ENCODE results near the gene ANTXRL. TPM values are rescaled to one million over a fixed set of nuclear protein-coding genes. Genes with fewer than 3 reads are reported as not detected.
"Not testable (repeated sequence)": the region's sequence is repeated elsewhere in the genome, so short reads cannot be mapped to it uniquely, and the experiment has no call there.

ANTXRL gene
- total RNA-seq, result not detected in 2 replicates

DNA sequence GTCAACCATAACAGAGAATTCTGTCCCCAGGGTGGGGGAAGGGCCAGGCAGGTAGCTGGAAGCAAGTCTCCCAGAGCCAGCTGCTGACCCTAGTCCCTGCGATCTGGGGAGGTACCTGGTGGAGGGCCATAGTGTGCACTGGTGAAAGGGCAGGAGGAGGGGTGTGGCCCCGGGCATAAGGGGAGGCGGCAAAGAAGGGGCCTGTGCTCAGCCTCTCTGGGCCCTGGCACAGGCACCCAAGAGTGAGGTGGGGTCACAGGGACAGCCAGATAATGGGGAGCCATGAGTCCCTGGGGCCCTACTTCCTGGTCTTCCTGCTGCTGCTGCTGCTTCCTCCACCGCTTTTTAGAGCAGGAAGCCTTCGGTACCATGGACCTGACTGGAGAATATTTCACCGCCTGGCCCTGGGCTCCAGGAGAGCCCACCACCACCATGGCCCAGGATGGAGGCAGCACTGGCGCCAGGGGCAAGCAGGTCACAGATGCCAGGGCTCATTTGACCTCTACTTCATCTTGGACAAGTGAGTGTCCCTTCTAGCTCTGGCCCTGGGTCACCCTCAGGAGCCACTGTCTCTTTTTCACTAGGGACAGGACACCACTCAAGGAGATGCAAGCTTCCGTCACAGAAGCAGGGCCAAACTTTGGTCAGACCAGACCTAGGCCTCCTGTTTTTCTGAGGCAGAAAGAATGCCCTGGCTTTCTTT lies at the start of gene ANTXRL:
ANTXRL (plus strand) TSS at position 7 of the 703 bp plus-strand sequence; CDS start at position 273, 266 bp downstream.
- Mint-ChIP-seq H3K27me3 (ENCODE audit: low read depth) (peaks cover 6% of the 10 kb centered on the region), H3K4me3 (ENCODE audit: low read depth) (peak within 1 kb of the TSS; percentile 37)
- intact Hi-C loops (cut with micrococcal nuclease), result no loop called here

DNA sequence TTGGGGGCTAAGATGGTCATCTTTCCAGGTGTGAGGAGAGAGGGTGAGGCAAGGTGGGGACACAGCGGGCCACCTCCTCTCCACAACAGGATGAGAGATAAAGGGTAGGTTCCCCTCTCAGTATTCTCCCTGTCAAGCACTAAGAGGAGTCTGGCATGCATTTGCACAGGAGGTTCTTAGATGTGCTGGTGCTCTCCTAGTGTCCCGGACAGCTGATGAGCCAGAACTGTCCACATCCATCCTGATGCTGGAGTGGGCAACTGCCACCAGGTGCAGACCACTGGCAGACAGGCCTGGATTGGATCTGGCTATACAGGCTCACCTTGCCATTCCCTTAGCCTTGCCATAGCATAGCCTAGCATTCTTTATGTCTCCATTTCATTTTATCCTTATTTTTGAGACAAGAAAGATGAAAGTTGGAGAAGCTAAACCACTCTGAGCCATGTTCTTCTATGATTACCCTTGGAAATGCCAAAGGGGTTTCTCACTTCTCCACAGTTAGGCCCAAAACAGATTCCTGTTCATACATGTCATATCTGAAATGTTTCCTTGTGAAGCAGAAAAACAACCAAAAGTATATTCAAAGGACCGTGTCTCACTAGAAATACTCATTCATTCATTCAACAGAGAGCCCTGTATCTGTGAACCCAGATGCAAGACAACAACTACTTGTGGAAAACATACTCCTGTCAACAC lies 48.8 kb upstream of the ANTXRL start:
- H3K9me3 Mint-ChIP-seq, result peaks cover 19% of the 10 kb centered on the region
- intact Hi-C loops (cut with micrococcal nuclease), result no loop called here
- H3K27me3 Mint-ChIP-seq (ENCODE audit: low read depth), result no peaks in the 10 kb centered on the region
- peaks cover 29% of the 10 kb centered on the region for H3K36me3 Mint-ChIP-seq (ENCODE audit: low read depth)
- no peak overlapping the region for H3K27ac Mint-ChIP-seq
- DNase-seq (ENCODE audit: low spot score), result peak; percentile 1
- H3K4me1 Mint-ChIP-seq (ENCODE audit: low read depth), result peaks cover 6% of the 10 kb centered on the region
- no peak overlapping the region for H3K4me3 Mint-ChIP-seq (ENCODE audit: low read depth)

More for the DNA sequence above, at the start of gene ANTXRL:
- Mint-ChIP-seq H3K36me3 (ENCODE audit: low read depth) (no peaks in the 10 kb centered on the region), H3K9me3 (no peaks in the 10 kb centered on the region), H3K27ac (no peak within 1 kb of the TSS), H3K4me1 (ENCODE audit: low read depth) (peaks cover 21% of the 10 kb centered on the region)
- DNase-seq (ENCODE audit: low spot score), result no peak

DNA sequence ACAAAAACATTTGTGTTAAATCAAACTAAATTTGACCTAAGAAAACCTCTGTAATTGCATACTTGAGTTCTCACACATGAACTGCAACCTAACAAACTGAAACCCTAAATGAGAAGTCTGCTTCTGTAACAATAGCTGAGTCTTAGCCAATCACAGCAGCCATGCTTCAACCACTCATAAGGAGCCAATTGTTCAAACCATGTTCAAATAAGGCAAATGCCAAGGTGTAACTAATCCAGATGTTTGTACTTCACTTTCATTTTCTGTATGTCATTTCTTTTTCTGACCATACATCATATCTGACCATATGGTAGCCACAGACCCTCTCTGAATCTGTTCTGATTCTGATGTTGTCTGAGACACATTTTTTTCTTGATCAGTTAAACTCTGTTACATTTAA lies 47.5 kb upstream of the ANTXRL start:
- peaks cover 10% of the 10 kb centered on the region for H3K4me1 Mint-ChIP-seq (ENCODE audit: low read depth)
- H3K9me3 Mint-ChIP-seq, result peaks cover 25% of the 10 kb centered on the region
- H3K27ac Mint-ChIP-seq, result no peak overlapping the region
- no peak overlapping the region for H3K4me3 Mint-ChIP-seq (ENCODE audit: low read depth)
- H3K27me3 Mint-ChIP-seq (ENCODE audit: low read depth), result no peaks in the 10 kb centered on the region
- no peak for DNase-seq (ENCODE audit: low spot score)
- intact Hi-C loops (cut with micrococcal nuclease), result no loop called here
- peaks cover 42% of the 10 kb centered on the region for H3K36me3 Mint-ChIP-seq (ENCODE audit: low read depth)

DNA sequence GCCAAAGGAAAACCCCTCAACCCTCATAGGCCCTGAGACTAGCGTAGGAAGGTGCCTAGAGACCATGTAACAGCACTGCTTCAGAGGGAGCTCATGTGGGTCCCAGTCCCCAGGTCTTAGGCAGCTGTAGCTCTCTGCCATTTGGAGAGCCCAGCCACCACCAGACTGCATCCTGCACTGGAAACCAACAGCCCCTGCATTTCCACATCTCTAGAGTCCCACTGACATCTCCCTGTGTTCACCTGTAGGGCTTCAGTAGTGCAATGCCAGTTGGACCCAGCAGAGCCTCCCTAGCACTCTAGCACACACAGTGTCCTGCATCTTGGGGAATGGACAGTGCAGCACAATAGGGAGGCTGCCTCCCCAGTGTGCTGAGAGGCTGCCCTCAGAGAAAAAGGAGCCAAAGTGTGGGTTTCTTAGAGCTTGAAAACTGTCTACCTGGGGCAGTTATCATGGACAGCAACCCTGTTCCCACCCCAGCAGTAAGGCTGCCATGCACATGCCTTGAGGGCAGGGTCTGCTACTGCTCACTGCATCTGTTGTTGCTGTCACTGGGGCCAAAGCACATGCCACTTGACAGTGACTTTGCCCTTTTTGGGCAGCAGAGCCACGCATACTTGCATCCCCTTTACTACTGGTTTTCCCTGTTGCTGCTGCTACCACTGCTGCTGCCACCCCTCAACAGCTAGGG lies 46.7 kb upstream of the ANTXRL start:
- Mint-ChIP-seq H3K27me3 (ENCODE audit: low read depth) (no peaks in the 10 kb centered on the region), H3K27ac (no peak overlapping the region)
- intact Hi-C loops (cut with micrococcal nuclease), result no loop called here

GRCh38 chr10:46240684-46241565 lies 45.9 kb upstream of the ANTXRL start:
- Mint-ChIP-seq H3K4me1 (ENCODE audit: low read depth) (peaks cover 10% of the 10 kb centered on the region), H3K4me3 (ENCODE audit: low read depth) (no peak overlapping the region), H3K27me3 (ENCODE audit: low read depth) (no peaks in the 10 kb centered on the region), H3K27ac (no peak overlapping the region), H3K36me3 (ENCODE audit: low read depth) (peaks cover 43% of the 10 kb centered on the region), H3K9me3 (peaks cover 25% of the 10 kb centered on the region)
- intact Hi-C loops (cut with micrococcal nuclease), result no loop called here
- peak; percentile 3 for DNase-seq (ENCODE audit: low spot score)

More for the DNA sequence above, 46.7 kb upstream of the ANTXRL start:
- DNase-seq (ENCODE audit: low spot score), result no peak
- Mint-ChIP-seq H3K9me3 (peaks cover 25% of the 10 kb centered on the region), H3K36me3 (ENCODE audit: low read depth) (peaks cover 43% of the 10 kb centered on the region), H3K4me3 (ENCODE audit: low read depth) (no peak overlapping the region), H3K4me1 (ENCODE audit: low read depth) (peaks cover 10% of the 10 kb centered on the region)

DNA sequence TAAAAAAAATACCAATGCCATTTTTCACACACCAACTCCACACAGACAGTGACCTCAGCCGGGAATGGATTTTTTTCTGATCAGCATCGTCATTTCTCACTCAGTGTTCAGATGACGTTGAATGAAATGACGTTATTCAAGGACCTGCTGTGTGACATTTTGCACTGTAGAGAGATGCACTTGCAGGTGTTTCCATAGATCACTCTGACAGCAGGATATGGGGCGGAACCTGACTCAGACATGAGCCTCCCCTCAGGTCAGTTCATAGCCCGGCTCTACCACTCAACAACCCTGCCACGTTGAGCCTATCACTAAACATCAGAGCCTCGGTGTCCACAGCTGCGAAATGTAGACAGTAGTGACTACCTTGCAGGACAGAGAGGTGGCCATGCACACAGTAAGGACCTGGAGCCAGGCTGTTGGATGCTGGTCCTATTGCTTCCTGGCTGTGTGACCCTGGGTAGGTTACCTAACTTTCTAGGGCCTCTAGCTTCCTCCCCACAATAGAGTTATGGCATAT lies 41.4 kb upstream of the ANTXRL start:
- Mint-ChIP-seq H3K4me1 (ENCODE audit: low read depth) (peaks cover 7% of the 10 kb centered on the region), H3K4me3 (ENCODE audit: low read depth) (no peak overlapping the region), H3K9me3 (peaks cover 25% of the 10 kb centered on the region), H3K27ac (no peak overlapping the region), H3K27me3 (ENCODE audit: low read depth) (no peaks in the 10 kb centered on the region), H3K36me3 (ENCODE audit: low read depth) (peaks cover 38% of the 10 kb centered on the region)
- intact Hi-C loops (cut with micrococcal nuclease), result no loop called here
- no peak for DNase-seq (ENCODE audit: low spot score)

DNA sequence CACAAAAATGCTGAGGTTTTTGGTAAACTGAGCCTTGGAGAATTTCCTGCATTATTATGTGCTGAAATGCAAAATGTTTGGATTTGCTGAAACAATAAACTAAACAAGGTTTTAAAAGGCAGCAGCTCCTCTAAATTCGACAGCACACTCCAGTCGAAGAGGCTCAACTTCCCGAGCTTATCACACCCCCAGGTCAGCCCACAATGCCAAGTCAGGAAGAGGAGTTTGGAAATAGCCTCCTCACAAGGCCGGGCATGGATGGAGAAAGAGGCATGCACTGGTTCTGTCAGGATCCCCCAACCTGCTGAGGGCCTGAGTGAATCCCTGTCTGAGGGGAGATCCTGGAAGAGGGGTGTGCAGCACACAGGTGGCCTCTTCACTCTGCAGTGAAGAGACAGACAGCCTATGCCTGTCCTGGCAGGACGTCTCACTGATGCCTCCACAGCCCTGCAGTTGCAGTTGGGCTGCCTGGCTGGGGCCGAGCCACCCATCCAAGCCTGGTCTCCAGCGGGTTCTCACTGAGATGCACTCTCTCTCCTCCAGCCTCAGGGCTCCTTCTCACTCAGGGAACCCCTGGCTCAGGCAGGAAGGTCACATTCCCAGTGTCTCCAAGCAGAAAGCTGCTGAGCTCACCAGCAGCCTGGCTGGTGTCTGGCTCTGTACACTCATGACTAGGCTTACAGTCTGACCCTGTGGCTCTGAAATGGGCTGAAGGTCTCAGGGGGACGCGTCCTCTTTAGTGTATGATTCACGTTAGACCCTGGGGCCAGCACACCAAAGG lies 40.2 kb upstream of the ANTXRL start:
- H3K27me3 Mint-ChIP-seq (ENCODE audit: low read depth); intact Hi-C loops (cut with micrococcal nuclease); DNase-seq (ENCODE audit: low spot score); H3K27ac Mint-ChIP-seq; H3K4me1 Mint-ChIP-seq (ENCODE audit: low read depth); H3K4me3 Mint-ChIP-seq (ENCODE audit: low read depth): not testable (repeated sequence)
- H3K36me3 Mint-ChIP-seq (ENCODE audit: low read depth), result peaks cover 31% of the 10 kb centered on the region
- peaks cover 19% of the 10 kb centered on the region for H3K9me3 Mint-ChIP-seq

DNA sequence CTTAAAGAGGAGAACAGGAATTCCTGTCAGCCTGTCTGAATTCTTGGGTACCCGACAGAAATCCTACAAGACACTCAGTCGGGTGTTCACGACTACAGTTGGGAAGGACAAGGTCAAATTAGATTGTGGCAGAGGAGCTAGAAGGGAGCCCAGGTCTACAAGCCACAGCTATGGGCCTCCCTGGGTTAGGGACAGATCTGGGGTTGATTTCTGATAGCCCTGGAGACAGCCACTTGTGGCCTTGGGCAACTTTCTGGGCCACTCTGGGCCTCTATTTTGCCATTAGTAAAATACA lies 39.7 kb upstream of the ANTXRL start:
- Mint-ChIP-seq H3K4me3 (ENCODE audit: low read depth) (no peak overlapping the region), H3K4me1 (ENCODE audit: low read depth) (peaks cover 7% of the 10 kb centered on the region), H3K36me3 (ENCODE audit: low read depth) (peaks cover 25% of the 10 kb centered on the region), H3K27ac (no peak overlapping the region), H3K9me3 (peaks cover 14% of the 10 kb centered on the region), H3K27me3 (ENCODE audit: low read depth) (no peaks in the 10 kb centered on the region)
- intact Hi-C loops (cut with micrococcal nuclease), result no loop called here
- no peak for DNase-seq (ENCODE audit: low spot score)

GRCh38 chr10:46247808-46248569 lies 38.8 kb upstream of the ANTXRL start:
- Mint-ChIP-seq H3K4me1 (ENCODE audit: low read depth) (peaks cover 3% of the 10 kb centered on the region), H3K9me3 (peaks cover 5% of the 10 kb centered on the region), H3K4me3 (ENCODE audit: low read depth) (no peak overlapping the region), H3K27ac (no peak overlapping the region), H3K36me3 (ENCODE audit: low read depth) (peaks cover 17% of the 10 kb centered on the region), H3K27me3 (ENCODE audit: low read depth) (no peaks in the 10 kb centered on the region)
- intact Hi-C loops (cut with micrococcal nuclease), result no loop called here
- DNase-seq (ENCODE audit: low spot score), result no peak

DNA sequence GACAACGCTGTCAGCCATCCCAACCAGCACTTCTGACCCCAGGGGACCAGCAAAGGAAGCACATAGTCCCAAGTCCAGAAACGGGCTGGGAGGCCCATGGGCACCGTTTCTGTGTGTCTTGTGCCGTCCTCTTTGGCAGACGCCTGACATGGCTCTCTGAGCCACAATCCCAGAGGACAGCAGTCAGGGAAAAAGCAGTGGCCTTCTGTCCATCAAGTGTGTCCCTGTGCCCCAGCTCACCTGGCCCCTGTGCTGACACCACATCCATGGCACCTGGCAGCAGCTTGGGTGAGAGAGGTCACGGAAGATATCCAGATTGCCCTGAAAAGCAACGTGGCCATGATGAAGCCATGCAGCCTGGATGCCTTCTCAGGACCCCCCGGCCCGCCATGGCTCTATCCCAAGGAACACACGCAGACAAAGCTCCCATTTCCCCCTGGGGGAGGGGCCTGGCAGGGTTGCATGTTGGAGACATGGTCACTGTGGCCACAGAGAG lies 38.1 kb upstream of the ANTXRL start:
- no peak for DNase-seq (ENCODE audit: low spot score)
- Mint-ChIP-seq H3K27me3 (ENCODE audit: low read depth) (no peaks in the 10 kb centered on the region), H3K36me3 (ENCODE audit: low read depth) (peaks cover 10% of the 10 kb centered on the region), H3K4me1 (ENCODE audit: low read depth) (no peaks in the 10 kb centered on the region), H3K4me3 (ENCODE audit: low read depth) (no peak overlapping the region), H3K9me3 (no peaks in the 10 kb centered on the region), H3K27ac (no peak overlapping the region)
- intact Hi-C loops (cut with micrococcal nuclease), result no loop called here

GRCh38 chr10:46249617-46250344 lies 37.0 kb upstream of the ANTXRL start:
- intact Hi-C loops (cut with micrococcal nuclease); H3K27ac Mint-ChIP-seq; DNase-seq (ENCODE audit: low spot score); H3K4me1 Mint-ChIP-seq (ENCODE audit: low read depth); H3K9me3 Mint-ChIP-seq; H3K36me3 Mint-ChIP-seq (ENCODE audit: low read depth); H3K27me3 Mint-ChIP-seq (ENCODE audit: low read depth); H3K4me3 Mint-ChIP-seq (ENCODE audit: low read depth): not testable (repeated sequence)
